Esophagus squamous epithelium (tissue), 5 donors: ENCODE measurements around the gene KLHDC3. TPM values are rescaled to one million over a fixed set of nuclear protein-coding genes. Genes with fewer than 3 reads are reported as not detected.

Experiments used
- DNase-seq: peaks from one replicate; lab custom pipeline; 2025; lab: John Stamatoyannopoulos, UW
- H3K27ac ChIP-seq, 4 donors: fragments of 200-600 bp; sonication (generic); one replicate each; pipeline ENCODE4 v1.5.1; 2016 to 2019; ENCODE audit warnings: mild to moderate bottlenecking in 1 of 4
- H3K27me3 ChIP-seq, 4 donors: fragments of 200-600 bp; sonication (generic); 1 replicate in 3 of 4; 2 replicates in 1 of 4; pipeline versions ENCODE4 v1.5.1 to v1.6.0; 2017 to 2021; ENCODE audit warnings: antibody characterized with exemption in 1 of 4
- H3K36me3 ChIP-seq, 3 donors: fragments of 200-600 bp; sonication (generic); one replicate each; pipeline ENCODE4 v1.5.1; 2016 to 2019
- H3K4me1 ChIP-seq, 3 donors: fragments of 200-600 bp; sonication (generic); one replicate each; pipeline ENCODE4 v1.5.1; 2017 to 2019
- H3K4me3 ChIP-seq, 4 donors: fragments of 200-600 bp; sonication (generic); 1 replicate in 3 of 4; 2 replicates in 1 of 4; pipeline ENCODE4 v1.5.1; 2016 to 2019; ENCODE audit warnings: mild to moderate bottlenecking in 2 of 4, moderate library complexity in 1 of 4
- H3K9me3 ChIP-seq, 3 donors: fragments of 200-600 bp; sonication (generic); one replicate each; pipeline ENCODE4 v1.5.1; 2016 to 2019
- POLR2A ChIP-seq, 4 donors: fragments of 450-650 bp; IDR thresholded peaks; one replicate each; pipeline ENCODE4 v1.6.1; 2017; ENCODE audit warnings: antibody characterized with exemption in 4 of 4, mild to moderate bottlenecking in 4 of 4, moderate library complexity in 3 of 4
- WGBS, 2 donors: methylation state at CpG; one replicate each; pipeline ENCODE4 v1.1.5; 2018; 5-methylcytosine and 5-hydroxymethylcytosine counted together
- intact Hi-C: fragments of 100-400 bp; cut with DNase I; formaldehyde crosslinking; loops from one replicate; pipeline ENCODE4 v1.15.0; 2022
- total RNA-seq, 4 donors: library from RNA; depleted of rRNA; stranded (reverse); fragments of >200 nt; gene quantifications; one replicate each; pipeline ENCODE4 v1.1.0, GENCODE V29; 2016
- TF ChIP-seq, protein P1 (sequence below), 6 experiments: fragments of 450-650 bp in 4 of 6; fragments of 200-600 bp in 2 of 6; sonication (generic) in 2 of 6; IDR thresholded peaks; one replicate each; pipeline ENCODE4 v1.5.1; 2016 to 2019; ENCODE audit warnings: antibody characterized with exemption in 6 of 6, mild to moderate bottlenecking in 4 of 6, moderate library complexity in 4 of 6
- donor health status: DM: yes; HTN: yes; CAD: no.

Gene KLHDC3
- total RNA-seq, 4 donors from 2014 or later: 35.7 to 62.9 (median 48.5) TPM

DNA sequence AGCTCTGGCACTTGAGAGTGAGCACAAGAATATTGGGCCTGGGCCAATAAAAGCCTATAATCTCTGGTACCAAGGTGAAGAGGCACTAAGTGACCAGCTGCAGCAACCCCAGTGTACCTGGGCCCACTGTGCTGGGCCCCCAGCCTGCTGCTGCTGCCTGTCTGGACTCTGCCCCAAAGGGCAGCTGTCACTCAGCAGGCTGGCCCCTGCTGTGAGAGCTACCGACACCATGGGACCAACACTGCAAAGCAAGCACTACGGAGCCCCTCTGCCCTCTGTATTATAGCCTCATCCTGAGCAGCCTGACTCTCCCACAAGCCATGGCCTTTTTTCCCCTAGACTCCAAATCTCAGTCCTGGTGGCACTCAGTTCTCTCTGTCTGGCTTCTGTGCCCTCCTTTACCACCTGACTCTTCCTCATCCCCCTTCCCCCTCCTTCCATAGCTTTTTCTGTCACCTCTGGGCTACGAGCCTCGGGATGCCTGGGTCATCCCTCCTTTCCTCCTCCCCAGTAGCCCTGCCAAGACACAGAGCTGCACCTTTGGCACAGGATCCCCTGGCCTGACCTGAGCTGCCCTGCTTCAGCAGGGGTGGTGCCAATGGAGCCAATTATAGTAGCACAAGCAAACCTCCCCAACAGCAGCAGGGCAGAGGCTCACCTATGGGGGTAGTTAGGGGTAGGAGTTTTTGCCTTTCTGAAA lies 21.6 kb downstream of the KLHDC3 start:
- no peak overlapping the region for H3K27ac ChIP-seq
- intact Hi-C loops: no loop called here
- H3K4me3 ChIP-seq: no peak overlapping the region
- H3K9me3 ChIP-seq: no peaks in the 10 kb centered on the region
- TF ChIP-seq, protein P1, sequence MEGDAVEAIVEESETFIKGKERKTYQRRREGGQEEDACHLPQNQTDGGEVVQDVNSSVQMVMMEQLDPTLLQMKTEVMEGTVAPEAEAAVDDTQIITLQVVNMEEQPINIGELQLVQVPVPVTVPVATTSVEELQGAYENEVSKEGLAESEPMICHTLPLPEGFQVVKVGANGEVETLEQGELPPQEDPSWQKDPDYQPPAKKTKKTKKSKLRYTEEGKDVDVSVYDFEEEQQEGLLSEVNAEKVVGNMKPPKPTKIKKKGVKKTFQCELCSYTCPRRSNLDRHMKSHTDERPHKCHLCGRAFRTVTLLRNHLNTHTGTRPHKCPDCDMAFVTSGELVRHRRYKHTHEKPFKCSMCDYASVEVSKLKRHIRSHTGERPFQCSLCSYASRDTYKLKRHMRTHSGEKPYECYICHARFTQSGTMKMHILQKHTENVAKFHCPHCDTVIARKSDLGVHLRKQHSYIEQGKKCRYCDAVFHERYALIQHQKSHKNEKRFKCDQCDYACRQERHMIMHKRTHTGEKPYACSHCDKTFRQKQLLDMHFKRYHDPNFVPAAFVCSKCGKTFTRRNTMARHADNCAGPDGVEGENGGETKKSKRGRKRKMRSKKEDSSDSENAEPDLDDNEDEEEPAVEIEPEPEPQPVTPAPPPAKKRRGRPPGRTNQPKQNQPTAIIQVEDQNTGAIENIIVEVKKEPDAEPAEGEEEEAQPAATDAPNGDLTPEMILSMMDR (IDR thresholded peaks at IDR 0.05): no peak
- no peak for TF ChIP-seq POLR2A (IDR thresholded peaks at IDR 0.05)
- H3K36me3 ChIP-seq: peaks cover 15 to 99% (median 17%) of the 10 kb centered on the region in 3 donors
- H3K4me1 ChIP-seq: no peaks in the 10 kb centered on the region
- DNase-seq: no peak
- H3K27me3 ChIP-seq: no peaks in the 10 kb centered on the region
- WGBS, 2 donors: 58 to 64% methylated on average over 3 to 4 of the region's 4 CpGs

DNA sequence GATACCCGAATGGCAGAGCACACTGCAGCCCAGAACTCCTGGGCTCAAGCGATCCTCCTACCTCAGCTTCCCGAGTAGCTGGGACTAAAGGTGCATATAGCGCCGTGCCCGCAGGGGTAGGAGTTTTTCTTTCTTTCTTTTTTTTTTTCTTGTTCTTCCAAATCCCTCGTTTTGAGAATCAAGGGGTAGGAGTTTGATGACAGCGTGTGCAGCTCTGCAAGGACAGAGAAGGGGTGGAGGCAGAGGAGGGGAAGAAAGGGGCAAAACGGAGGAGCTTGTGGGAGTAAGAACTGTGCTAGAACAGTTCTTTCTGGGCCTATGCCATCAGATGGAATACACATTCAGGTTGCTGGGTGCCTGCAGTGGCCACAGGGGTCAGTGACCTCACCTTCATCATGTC lies 22.7 kb downstream of the KLHDC3 start:
- 88 to 92% methylated on average over 9 of the region's 9 CpGs for WGBS, 2 donors
- TF ChIP-seq, protein P1 (IDR thresholded peaks at IDR 0.05): no peak
- no peak for TF ChIP-seq POLR2A (IDR thresholded peaks at IDR 0.05)
- H3K9me3 ChIP-seq: no peaks in the 10 kb centered on the region

DNA sequence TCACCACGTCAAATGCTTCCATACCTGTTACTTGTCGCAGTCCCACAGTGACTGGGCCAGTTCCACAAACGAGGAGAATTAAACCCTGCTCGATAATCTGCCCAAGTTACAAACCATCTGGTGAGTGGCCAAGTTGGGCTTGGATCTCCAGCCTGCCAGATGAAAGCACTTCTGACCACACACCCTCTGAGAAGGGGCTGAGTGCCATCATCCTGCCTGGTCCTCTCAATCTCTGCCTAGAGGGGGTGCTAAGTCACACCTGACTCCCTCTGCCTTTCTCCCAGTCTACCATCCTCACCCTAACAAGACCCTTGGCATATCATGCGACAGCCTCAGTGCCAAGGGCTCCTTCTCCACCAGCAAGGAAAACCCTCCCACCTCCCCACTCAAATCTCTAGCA lies 23.1 kb downstream of the KLHDC3 start:
- DNase-seq: no peak
- WGBS, 2 donors: 58 to 91% methylated on average over 4 of the region's 5 CpGs
- Histone ChIP-seq H3K4me1 (no peaks in the 10 kb centered on the region), H3K27ac (no peak overlapping the region), H3K36me3 (peaks cover 15 to 100% (median 19%) of the 10 kb centered on the region in 3 donors), H3K9me3 (no peaks in the 10 kb centered on the region), H3K27me3 (no peaks in the 10 kb centered on the region), H3K4me3 (no peak overlapping the region)
- intact Hi-C loops: no loop called here
- TF ChIP-seq, protein P1 (IDR thresholded peaks at IDR 0.05): no peak
- TF ChIP-seq POLR2A (IDR thresholded peaks at IDR 0.05): no peak

More for the DNA sequence above, 22.7 kb downstream of the KLHDC3 start:
- Histone ChIP-seq H3K4me3 (no peak overlapping the region), H3K4me1 (no peaks in the 10 kb centered on the region), H3K27me3 (no peaks in the 10 kb centered on the region), H3K27ac (no peak overlapping the region), H3K36me3 (peaks cover 15 to 99% (median 19%) of the 10 kb centered on the region in 3 donors)
- intact Hi-C loops: no loop called here
- DNase-seq: no peak

DNA sequence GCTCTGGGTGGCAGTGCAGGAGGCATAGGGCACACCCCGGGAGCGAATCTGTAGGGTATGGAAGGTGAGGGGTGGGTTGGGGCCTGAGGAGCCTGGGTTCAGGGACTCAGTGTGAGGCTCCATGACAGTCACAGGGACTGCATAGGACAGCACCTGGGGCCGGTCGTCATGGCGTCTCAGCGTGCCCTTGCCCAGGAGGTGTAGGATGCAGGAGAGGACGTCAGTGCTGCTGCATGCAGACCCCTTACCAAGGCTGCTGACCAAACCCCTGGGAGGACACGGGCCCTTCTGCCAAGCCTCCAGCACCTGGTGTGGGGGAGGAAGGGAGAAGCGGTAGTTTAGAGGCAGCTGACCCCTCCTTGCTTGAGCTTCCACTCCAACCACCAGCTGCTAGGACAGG lies 23.7 kb downstream of the KLHDC3 start:
- TF ChIP-seq POLR2A (IDR thresholded peaks at IDR 0.05): no peak
- TF ChIP-seq, protein P1 (IDR thresholded peaks at IDR 0.05): no peak
- no peaks in the 10 kb centered on the region for H3K27me3 ChIP-seq
- H3K9me3 ChIP-seq: no peaks in the 10 kb centered on the region
- peaks cover 17 to 100% (median 19%) of the 10 kb centered on the region in 3 donors for H3K36me3 ChIP-seq
- no peak overlapping the region for H3K4me3 ChIP-seq
- DNase-seq: no peak
- H3K27ac ChIP-seq: no peak overlapping the region
- H3K4me1 ChIP-seq: no peaks in the 10 kb centered on the region
- WGBS, 2 donors: 96 to 100% methylated on average over 3 to 7 of the region's 9 CpGs
- intact Hi-C loops: no loop called here

DNA sequence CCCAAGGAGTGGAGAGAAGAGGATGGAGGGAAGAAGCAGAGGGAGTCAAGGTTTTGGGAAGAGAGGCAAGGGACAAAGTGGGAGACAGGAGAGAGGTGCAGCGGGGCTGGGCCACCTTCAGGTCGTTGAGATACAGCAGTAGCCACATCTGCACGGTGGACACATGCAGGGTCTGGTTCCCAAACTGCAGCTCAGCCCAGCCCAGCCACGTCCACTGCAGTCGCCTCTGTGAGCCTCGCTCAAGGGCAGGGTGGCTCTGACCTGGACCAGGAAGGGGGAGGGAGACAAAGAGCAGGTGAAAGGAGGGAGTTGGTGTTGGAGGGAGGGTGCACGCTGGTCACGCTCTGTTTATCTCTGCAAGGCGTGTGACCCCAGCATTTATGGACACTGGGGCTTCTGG lies 24.7 kb downstream of the KLHDC3 start:
- intact Hi-C loops: no loop called here
- TF ChIP-seq, protein P1 (IDR thresholded peaks at IDR 0.05): no peak
- no peak for TF ChIP-seq POLR2A (IDR thresholded peaks at IDR 0.05)
- WGBS, 2 donors: 79 to 85% methylated on average over 3 to 7 of the region's 9 CpGs
- Histone ChIP-seq H3K4me1 (no peaks in the 10 kb centered on the region), H3K27me3 (no peaks in the 10 kb centered on the region), H3K4me3 (no peak overlapping the region), H3K9me3 (no peaks in the 10 kb centered on the region), H3K27ac (no peak overlapping the region), H3K36me3 (peaks cover 19 to 100% (median 22%) of the 10 kb centered on the region in 3 donors)
- DNase-seq: no peak
